SHP77 treated with DMSO at 0.1 percent for 48 hours (cell line): ENCODE measurements around the gene LRRC25.
A peak's percentile ranks its signal among the peaks of the same experiment; 100 is the strongest.
"Not testable (repeated sequence)": the region's sequence is repeated elsewhere in the genome, so short reads cannot be mapped to it uniquely, and the experiment has no call there.

Experiments used
- DNase-seq: peaks from one replicate; lab custom pipeline; 2025; lab: John Stamatoyannopoulos, UW

LRRC25 gene

DNA sequence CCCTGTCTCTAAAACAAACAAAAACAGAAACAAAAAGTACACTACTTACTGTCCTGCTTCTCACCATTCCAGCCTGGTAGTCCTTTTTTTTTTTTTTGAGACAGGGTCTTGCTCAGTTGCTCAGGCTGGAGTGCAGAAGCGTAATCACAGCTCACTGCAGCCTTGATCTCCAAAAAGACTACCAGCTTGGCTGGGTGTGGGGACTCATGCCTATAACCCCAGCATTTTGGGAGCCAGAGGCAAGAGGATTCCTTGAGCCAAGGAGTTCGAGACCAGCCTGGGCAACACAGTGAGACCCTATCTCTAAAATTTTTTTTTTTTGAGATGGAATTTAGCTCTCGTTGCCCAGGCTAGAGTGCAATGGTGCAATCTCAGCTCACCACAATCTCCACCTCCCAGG, 16.6 kb downstream of the LRRC25 start:
- no peak for DNase-seq

DNA sequence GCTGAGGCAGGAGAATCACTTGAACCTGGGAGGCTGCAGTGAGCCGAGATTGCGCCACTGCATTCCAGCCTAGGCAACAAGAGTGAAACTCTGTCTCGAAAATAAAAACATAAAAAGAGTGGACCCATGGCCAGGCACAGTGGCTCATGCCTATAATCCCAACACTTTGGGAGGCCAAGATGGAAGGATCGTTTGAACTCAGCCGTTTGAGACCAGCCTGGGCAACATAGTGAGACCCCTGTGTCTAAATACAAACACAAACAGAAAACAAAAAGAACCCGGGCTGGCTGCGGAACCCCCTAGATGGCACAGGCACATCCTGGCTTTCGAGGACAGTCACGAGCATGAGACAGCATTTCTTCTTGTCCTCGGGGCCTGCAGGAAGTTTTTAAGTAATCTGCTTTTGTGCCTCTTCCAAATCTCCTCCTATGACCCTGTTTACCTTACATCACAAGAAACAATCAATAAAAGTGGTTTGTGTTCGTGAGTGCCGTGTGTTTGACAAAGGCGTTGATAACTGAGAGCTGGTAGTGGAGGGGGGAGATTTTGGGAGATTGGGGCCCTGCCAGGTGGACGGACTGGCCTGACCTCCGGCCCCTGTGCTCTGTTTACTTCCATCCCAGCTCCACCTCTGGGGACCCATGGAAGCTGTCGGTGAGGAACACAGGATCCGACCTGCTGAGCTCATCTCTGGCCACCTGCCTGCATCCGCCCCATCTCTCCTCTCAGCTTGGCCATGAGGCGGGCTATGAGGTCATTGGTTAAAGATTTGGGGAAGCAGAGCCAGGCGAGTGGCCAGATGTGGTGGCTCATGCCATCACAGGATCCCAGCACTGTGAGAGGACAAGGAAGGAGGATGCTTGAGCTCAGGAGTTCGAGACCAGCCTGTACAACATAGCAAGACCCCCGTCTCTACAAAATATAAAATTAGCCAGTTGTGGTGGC, 17.3 kb downstream of the LRRC25 start:
- DNase-seq: peak; percentile 49

DNA sequence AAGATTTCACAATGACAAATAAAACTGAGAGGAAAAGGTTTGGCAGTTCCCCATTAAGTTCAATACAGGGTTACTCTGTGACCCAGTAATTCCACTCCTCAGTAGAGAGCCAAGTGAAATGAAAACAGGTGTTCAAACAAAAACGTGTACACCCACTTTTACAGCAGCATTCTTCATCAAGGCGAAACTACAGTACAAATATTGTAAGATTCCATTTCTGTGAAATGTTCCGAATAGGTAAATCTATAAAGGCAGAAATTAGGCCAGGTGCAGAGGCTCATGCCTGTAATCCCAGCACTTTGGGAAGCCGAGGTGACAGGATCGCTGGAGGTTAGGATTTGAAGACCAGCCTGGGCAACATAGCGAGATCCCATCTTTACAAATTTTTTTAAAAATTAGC, 20.4 kb downstream of the LRRC25 start:
- DNase-seq: peak; percentile 48

DNA sequence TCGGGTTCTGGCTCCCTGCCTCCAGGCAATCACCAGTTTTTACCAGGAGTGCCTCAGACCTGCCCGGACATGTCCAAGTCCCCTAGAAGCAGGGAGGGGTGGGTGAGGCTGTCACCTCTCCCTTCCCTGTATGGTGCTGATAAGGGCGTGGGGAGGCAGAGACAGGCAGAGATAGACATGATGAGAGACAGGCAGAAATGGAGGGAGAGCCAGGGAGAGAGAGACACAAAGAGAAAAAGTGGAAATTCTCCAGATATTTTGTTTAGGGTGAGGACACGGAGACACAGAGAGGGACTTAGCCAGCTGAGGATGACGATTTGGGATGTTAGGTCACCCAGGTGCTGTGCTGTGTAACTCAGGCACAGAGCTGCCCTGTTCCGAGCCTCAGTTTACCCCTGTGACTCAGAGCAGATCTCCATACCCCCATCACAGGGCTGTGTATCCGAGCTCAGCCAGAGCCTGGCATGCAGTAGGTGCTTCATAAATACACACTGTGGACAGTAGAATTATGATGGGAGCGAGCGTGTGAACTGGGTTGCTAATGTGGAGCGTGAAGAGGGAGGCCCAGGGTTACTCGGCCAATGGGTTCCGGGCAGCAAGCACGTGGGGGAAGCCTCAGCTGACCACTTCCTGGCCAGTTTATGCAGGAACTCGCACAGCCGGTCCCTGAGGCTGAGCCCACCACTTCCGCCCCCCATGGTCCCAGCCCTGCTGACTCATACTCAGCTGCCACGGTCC, 23.4 kb downstream of the LRRC25 start:
- peak; percentile 87 for DNase-seq

DNA sequence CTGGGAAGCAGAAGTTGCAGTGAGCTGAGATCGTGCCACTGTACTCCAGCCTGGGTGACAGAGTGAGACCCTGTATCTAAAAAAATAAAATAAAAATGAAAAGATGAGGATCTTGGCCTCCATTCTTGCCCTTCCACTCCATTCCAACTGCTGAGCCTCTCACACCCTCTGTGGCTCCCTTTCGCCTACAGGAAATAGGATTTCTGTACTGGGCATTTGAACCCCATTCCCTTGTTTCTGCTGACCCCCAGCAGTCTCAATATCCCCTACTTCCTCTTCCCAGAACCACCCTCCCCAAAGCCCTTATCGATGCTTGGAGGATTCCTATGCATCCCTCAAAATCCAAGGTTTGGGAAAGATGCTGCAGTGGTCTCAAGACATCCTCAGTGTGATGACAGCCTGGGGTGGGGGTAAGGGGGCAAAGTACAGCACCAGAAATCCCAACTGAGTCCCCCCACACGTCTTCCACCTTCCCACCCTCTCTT, 24.0 kb downstream of the LRRC25 start:
- no peak for DNase-seq

DNA sequence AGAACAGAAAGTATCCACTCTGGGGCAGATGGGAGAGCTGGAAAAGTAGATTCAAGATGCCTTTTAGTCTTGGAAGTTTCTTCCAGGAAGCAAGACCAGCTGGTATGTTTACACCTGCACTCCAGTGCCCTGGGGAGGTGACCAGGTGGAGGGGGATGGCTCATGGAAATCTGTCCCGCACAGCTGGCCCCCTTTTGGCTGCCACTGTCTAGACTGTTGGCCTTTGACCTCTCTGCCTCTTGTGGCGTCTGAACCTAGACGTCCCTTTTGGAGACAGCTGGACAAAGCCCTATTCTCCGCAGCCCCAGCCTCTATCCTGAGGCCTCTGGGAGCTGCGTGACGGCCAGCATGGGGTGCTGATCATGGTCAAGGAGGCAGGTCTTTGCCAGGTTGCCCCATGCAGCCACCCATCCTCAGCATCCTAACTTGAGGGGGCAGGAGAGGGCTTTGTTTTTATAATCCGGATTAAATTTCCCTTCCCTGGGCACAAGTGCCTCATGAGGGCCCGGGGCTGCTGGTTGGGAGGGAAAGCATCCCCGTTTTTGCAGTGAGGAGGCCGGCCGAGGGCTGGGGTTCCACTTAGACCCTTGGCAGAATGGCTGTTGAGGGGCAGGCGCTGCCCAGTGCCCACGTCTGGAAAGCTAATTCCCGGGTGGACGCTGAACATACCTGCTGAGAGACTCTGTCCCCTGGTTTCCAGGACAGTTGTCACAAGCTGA, 28.8 kb downstream of the LRRC25 start:
- no peak for DNase-seq

DNA sequence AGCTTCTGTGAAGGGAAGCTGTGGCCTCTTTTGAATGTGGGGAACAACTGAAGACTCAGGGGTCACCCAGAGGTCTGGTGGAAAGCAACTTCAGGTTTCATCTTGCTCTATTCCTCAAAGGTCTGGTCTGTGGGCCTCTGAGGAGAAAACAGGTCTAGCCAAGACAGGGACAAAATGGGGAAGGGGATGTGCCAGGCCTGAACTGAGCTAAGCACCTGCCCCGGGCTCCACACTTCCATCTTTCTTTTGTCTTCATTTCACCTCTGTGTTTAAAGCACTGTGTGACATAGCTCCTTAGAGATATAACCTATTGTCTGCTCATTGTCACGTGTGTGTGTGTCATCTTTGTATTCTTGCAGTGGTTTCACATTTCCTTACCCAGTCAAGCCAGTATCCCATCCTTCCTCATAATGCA, 31.4 kb downstream of the LRRC25 start:
- no peak for DNase-seq

DNA sequence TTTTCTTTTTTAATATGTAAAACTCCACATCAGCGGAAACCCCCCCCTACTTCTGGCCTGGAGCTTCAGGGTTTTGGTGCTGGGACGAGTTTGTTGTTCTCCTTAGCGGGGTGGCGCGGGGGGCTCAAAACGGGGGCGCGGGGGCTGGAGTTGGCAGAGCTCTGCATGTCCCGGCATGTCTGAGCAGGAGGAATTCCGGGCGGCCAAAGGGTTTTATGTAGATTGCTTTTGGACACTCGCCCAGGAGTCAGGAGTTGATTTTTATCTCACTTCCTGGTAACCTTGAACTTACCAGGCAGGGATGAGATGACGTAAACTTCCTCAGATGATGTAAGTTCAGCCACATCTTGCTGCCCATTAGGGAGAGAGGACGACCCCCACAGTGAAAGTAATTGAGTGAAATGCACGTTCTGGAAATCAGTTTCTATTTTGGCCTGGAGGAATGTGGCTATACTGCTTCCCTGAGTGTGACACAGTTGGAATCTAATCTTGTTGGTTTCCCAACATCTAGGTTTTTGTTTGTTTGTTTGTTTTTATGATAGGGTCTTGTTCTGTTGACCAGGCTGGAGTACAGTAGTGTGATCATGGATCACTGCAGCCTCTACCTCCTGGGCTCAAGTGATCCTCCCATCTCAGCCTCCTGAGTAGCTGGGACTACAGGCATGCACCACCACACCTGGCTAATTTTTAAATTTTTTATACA, 32.4 kb downstream of the LRRC25 start:
- DNase-seq: peak; percentile 75

DNA sequence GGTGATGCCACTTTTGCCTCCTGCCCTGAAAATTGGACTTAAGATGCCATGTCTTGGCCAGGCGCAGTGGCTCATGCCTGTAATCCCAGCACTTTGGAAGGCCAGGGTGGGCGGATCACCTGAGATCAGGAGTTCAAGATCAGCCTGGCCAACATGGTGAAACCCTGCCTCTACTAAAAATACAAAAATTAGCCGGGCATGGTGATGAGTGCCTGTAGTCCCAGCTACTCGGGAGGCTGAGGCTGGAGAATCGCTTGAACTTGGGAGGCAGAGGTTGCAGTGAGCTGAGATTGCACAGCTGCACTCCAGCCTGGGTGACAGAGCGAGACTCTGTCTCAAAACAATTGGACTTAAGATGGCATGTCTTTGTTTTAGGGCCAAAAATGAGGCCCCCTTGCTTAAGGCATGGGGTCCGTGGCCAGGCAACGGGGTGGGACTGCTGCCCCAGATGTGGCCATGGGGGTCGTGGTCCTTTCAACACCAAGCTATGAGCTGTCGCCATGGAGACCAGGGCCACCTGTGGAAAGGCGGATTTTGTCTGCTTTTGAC, 33.1 kb downstream of the LRRC25 start:
- not testable (repeated sequence) for DNase-seq

DNA sequence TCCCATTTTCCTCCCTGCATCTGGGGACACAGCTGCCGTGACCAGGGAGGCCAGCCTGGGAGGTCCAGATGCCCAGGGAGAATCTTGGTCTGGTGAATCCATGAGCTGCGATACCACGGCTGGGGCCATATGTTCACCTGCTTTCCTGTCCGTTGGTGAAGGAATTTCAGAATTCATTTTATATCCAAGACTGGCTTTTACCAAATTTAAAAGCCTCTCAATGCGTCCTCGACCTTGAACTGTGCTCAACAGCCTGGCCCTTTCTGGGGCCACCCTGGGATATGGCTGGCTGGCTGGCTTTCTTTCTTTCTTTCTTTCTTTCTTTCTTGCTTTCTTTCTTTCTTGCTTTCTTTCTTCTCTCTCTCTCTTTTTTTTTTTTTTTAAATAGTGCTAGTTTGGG, 33.6 kb downstream of the LRRC25 start:
- DNase-seq: no peak

DNA sequence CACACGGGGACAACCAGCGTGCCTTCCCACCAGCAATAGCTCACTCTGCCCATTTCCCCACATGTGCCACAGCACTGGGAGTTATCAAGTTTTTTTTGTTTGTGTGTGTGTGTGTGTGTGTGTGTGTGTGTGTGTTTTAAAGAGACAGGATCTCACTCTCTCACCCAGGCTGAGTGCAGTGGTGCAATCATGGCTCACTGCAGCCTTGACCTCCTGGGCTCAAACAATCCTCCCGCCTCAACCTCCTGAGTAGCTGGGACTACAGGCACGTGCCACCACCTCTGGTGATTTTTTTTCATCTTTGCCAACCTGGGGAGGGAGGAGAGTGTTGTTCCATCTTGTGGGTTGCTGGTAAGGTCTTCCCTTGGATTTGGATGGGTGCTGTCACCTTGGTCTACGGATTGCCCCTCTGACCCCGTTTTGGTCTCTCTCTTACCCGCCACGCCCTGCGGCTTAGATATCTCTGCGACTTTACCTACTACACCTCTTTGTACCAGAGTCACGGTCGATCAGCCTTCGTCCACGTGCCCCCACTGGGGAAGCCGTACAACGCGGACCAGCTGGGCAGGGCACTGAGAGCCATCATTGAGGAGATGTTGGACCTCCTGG, 34.4 kb downstream of the LRRC25 start:
- DNase-seq: no peak

DNA sequence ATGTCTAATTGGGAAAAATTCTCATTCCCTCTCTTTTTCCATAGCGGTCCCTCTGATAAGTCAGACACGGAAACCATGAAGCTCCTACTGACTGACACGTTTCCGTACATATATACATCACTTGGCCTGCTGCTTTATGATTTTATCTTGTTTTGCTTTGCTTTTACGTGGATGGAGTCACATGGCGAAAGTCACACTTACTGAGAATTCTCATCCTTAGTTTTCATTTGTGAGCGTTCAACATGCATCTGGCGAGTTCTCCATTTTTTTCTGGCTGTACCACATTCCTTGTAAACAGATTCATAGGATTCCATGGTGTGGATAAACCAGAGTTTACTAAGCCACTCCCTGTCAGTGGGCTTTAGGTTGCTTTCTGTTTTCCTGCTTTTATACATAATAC, 35.8 kb downstream of the LRRC25 start:
- no peak for DNase-seq

DNA sequence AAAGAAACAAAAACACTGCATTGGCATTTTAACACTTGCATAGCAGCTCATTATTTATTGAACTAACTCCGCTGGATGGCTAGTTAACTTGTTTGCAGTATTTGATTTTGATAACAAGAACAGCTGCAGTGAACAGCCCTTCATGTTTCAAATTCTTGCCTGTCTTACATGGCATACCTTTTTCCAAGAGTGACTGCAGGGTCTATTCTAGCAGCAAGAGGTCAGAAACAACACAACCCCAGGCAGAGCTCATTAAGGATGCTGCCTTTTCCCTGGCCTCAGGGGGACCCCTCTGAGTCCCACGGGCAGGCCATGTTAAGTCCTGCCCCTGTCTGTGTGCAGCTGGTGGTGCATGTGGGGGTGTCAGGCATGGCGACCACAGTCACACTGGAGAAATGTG, 40.4 kb downstream of the LRRC25 start:
- no peak for DNase-seq

DNA sequence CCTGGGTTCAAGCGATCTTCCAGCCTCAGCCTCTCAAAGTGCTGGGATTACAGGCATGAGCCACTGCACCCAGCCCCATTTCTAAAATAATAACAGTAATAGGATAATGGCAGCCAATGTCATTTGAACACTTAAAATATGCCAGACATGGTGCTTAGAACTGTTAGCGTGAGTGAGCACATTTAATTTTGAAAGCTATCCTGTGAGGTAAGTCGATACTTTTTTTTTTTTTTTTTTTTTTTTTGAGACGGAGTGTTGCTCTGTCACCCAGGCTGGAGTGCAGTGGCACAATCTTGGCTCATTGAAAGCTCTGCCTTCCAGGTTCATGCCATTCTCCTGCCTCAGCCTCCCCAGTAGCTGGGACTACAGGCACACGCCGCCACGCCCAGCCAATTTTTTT, 42.7 kb downstream of the LRRC25 start:
- DNase-seq: not testable (repeated sequence)

DNA sequence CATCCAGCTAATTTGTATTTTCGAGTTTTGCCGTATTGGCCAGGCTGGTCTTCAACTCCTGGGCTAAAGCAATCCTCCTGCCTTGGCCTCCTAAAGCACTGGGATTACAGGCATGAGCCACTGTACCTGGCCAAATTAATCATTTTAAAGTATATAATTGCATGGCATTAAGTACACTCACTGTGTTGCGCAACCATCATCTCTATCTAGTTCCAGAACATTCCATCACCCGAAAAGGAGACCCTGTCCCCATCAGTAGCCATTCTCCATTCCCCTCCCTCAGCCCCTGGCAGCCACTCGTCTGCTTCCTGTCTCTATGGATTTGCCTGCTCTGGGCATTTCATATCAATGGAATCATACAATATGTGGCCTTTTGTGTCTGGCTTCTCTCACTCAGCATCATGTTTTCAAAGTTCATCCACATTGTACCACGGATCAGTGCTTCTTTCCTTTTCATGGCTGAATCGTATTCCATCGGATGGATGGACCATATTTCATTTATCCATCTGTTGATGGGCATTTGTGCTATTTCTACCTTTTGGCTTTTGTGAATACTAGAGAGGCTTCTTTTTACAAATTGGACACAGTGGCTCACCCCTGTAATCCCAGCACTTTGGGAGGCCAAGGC, 43.9 kb downstream of the LRRC25 start:
- no peak for DNase-seq

DNA sequence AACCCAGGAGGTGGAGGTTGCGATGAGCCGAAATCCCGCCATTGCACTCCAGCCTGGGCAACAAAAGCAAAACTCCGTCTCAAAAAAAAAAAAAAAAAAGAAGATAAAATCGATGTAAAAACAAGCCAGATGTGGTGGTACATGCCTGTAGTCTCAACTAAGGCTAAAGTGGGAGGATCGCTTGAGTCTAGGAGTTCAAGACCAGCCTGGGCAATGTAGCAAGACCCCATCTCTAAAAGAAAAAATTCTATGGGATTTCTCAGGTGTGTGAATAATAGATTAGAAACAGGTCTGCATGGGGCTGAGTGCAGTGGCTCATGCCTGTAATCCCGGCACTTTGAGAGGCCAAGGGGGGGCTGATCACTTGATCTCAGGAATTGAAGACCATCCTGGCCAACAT, 45.9 kb downstream of the LRRC25 start:
- no peak for DNase-seq

DNA sequence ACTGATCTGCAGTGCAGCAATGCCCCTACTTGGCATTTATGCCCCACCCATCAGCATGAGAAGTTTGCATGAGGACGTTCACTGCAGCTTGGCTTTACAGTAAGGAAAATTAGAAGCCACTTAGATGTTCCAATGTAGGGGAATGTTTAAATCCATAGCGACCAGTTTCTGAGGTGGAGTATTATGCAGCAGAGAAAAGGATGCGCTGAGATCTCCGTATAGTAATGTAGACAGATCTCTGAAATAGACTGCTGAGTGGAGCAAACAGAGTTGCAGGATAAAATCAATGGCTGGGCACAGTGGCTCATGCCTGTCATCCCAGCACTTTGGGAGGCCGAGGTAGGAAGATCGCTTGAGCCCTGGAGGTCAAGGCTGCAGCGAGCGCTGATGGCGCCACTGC, 46.9 kb downstream of the LRRC25 start:
- DNase-seq: no peak

DNA sequence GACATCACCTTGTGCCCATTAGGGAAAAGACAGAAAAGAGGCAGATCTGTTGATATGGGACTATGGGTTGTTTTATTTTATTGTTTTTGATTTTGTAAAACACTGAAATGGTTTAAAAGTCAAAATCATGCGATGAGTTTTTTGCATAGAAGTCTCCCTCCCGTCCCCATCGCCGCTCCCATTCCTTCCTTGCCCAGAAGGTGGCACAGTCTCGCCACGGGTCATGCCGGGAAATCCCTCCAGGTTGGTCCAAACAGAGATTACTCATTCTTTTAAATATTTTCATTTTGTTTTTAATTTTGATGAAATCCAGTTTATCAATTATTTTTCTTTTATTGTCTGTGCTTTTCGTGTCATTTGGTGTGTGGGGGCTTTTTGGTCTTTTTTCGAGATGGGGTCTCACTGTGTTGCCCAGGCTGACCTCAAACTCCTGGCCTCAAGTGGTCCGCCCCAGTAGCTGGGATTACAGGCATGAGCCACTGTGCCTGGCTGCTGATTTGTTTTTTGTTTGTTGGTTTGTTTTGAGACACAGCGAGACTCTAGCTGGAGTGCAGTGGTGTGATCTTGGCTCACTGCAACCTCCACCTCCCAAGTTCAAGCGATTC, 47.8 kb downstream of the LRRC25 start:
- DNase-seq: peak; percentile 25

DNA sequence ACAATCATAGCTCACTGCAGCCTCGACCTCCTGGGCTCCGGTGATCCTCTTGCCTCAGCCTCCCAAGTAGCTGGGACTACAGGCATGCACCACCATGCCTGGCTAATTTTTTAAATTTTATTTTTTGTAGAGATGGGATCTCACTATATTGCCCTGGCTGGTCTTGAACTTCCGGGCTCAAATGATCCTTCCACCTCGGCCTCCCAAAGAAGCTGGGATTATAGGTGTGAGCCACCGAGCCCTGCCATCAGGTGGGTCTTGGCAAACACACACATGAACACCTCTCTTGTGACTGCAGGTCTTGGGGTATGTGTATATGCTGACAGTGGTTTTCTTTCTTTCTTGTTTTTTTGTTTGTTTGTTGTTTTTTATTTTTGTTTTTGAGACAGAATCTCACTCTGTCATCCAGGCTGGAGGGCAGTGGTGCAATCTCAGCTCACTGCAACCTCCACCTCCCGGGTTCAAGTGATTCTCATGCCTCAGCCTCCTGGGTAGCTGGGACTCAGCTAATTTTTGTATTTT, 48.5 kb downstream of the LRRC25 start:
- DNase-seq: not testable (repeated sequence)

DNA sequence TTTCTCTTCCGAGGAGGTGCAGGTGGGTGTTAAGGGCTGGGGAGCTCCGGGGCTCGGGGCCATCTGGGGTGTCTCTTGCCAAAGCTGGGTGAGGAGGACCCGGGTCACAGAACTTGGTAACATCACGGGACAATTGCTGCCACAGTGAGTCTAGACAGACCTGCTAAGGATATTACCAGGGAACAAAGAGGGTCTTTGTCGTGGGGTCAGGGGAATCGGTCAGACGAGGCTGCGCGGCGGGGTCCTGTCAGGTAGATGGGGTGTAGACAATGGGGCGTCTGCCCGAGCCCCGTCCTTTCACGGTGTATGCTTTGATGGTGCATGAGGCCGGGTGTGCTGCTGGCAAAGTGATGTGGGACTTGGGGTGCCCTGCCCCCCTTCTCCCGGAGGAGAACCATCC, 49.3 kb downstream of the LRRC25 start:
- DNase-seq: no peak
